H9 (cell line): ENCODE results near the gene TBC1D1. TPM values are rescaled to one million over a fixed set of nuclear protein-coding genes. Genes with fewer than 3 reads are reported as not detected.

Experiments
- DNase-seq: peaks from one replicate; pipeline ENCODE4 v3.0.0-alpha.2; 2017
- H2AFZ ChIP-seq: one replicate; pipeline ENCODE4 v1.6.1; 2013; ENCODE audit warnings: mild to moderate bottlenecking, low read length, control low read depth, moderate library complexity
- H2AK5ac ChIP-seq: 2 replicates; pipeline ENCODE4 v1.6.1; 2013; ENCODE audit warnings: low read length, control low read depth, mixed read lengths; ENCODE audit not compliant: insufficient read length
- H2BK120ac ChIP-seq: one replicate; pipeline ENCODE4 v1.6.1; 2013; ENCODE audit warnings: low read depth, mild to moderate bottlenecking, low read length, control low read depth, inconsistent platforms; ENCODE audit not compliant: poor library complexity, severe bottlenecking
- H2BK12ac ChIP-seq: 2 replicates; pipeline ENCODE4 v1.6.1; 2013; ENCODE audit warnings: low read length, control low read depth, mixed read lengths, low read depth; ENCODE audit not compliant: insufficient read length
- H2BK15ac ChIP-seq: 2 replicates; pipeline ENCODE4 v1.6.1; 2013; ENCODE audit warnings: low read depth, low read length, control low read depth
- H2BK20ac ChIP-seq: one replicate; pipeline ENCODE4 v1.6.1; 2013; ENCODE audit warnings: low read depth, mild to moderate bottlenecking, low read length, control low read depth, inconsistent platforms; ENCODE audit not compliant: poor library complexity, severe bottlenecking
- H2BK5ac ChIP-seq: 2 replicates; pipeline ENCODE4 v1.6.1; 2013; ENCODE audit warnings: low read length, control low read depth, mixed read lengths; ENCODE audit not compliant: insufficient read length
- H3K14ac ChIP-seq: 2 replicates; pipeline ENCODE4 v1.6.1; 2013; ENCODE audit warnings: low read length, control low read depth; ENCODE audit not compliant: insufficient read depth
- H3K18ac ChIP-seq: 2 replicates; pipeline ENCODE4 v1.6.1; 2013; ENCODE audit warnings: low read depth, mild to moderate bottlenecking, mixed read lengths, low read length, control low read depth; ENCODE audit not compliant: insufficient read length
- H3K23ac ChIP-seq: 2 replicates; pipeline ENCODE4 v1.6.1; 2013; ENCODE audit warnings: low read length, control low read depth, mixed read lengths, low read depth; ENCODE audit not compliant: insufficient read length
- H3K23me2 ChIP-seq: 2 replicates; pipeline ENCODE4 v1.6.1; 2013; ENCODE audit warnings: low read depth, mild to moderate bottlenecking, mixed read lengths, low read length, control low read depth; ENCODE audit not compliant: insufficient read length, poor library complexity, severe bottlenecking
- H3K27ac ChIP-seq: 2 replicates; pipeline ENCODE4 v1.5.1; 2013; ENCODE audit warnings: low read length, control low read depth, mixed read lengths, low read depth; ENCODE audit not compliant: insufficient read length
- H3K27me3 ChIP-seq: 2 replicates; pipeline ENCODE4 v1.6.1; 2013; ENCODE audit warnings: low read length, control low read depth, inconsistent platforms; ENCODE audit not compliant: insufficient read depth
- H3K4ac ChIP-seq: 2 replicates; pipeline ENCODE4 v1.6.1; 2013; ENCODE audit warnings: low read depth, mild to moderate bottlenecking, control low read depth, inconsistent platforms, low read length, moderate library complexity
- H3K4me1 ChIP-seq: 2 replicates; pipeline ENCODE4 v1.6.1; 2013; ENCODE audit warnings: low read length, control low read depth, inconsistent platforms; ENCODE audit not compliant: insufficient read depth
- H3K4me2 ChIP-seq: 2 replicates; pipeline ENCODE4 v1.6.1; 2013; ENCODE audit warnings: low read length, control low read depth, mixed read lengths; ENCODE audit not compliant: insufficient read length, insufficient read depth
- H3K56ac ChIP-seq: 2 replicates; pipeline ENCODE4 v1.6.1; 2013; ENCODE audit warnings: low read depth, mild to moderate bottlenecking, mixed read lengths, low read length, control low read depth; ENCODE audit not compliant: insufficient read length
- H3K79me1 ChIP-seq: 2 replicates; pipeline ENCODE4 v1.6.1; 2013; ENCODE audit warnings: low read depth, mild to moderate bottlenecking, moderate library complexity, low read length, control low read depth, inconsistent platforms; ENCODE audit not compliant: insufficient read depth, poor library complexity, severe bottlenecking
- H3K79me2 ChIP-seq: 2 replicates; pipeline ENCODE4 v1.6.1; 2013; ENCODE audit warnings: low read length, control low read depth, inconsistent platforms; ENCODE audit not compliant: insufficient read depth
- H3K9ac ChIP-seq: 2 replicates; pipeline ENCODE4 v1.6.1; 2013; ENCODE audit warnings: low read length, control low read depth, mixed read lengths; ENCODE audit not compliant: insufficient read length; ENCODE audit errors: extremely low read depth
- H3K9me3 ChIP-seq: one replicate; pipeline ENCODE4 v1.6.1; 2013; ENCODE audit warnings: low read depth, low read length, inconsistent platforms; ENCODE audit not compliant: control insufficient read depth
- H3T11ph ChIP-seq: one replicate; pipeline ENCODE4 v1.6.1; 2013; ENCODE audit warnings: mild to moderate bottlenecking, low read length, control low read depth, inconsistent platforms
- H4K20me1 ChIP-seq: one replicate; pipeline ENCODE4 v1.6.1; 2013; ENCODE audit not compliant: control insufficient read depth, insufficient read length, insufficient read depth
- H4K5ac ChIP-seq: 2 replicates; pipeline ENCODE4 v1.6.1; 2013; ENCODE audit warnings: low read depth, mild to moderate bottlenecking, mixed read lengths, low read length, control low read depth; ENCODE audit not compliant: insufficient read length
- H4K8ac ChIP-seq: replicated peaks from 2 replicates; pipeline ENCODE4 v1.6.1; 2013; ENCODE audit warnings: low read length, control low read depth, mixed read lengths, low read depth; ENCODE audit not compliant: insufficient read length
- H4K91ac ChIP-seq: 2 replicates; pipeline ENCODE4 v1.6.1; 2013; ENCODE audit warnings: low read depth, mild to moderate bottlenecking, moderate library complexity, mixed read lengths, low read length, control low read depth; ENCODE audit not compliant: insufficient read length
- H3K27ac Mint-ChIP-seq, 3 experiments: 2 replicates in 2 of 3; 3 replicates in 1 of 3; pipeline ENCODE4 v1.8.0; 2020 to 2021; ENCODE audit warnings: mixed read lengths in 3 of 3, mild to moderate bottlenecking in 1 of 3, moderate library complexity in 1 of 3
- H3K27me3 Mint-ChIP-seq: 2 replicates; pipeline ENCODE4 v1.8.0; 2021; ENCODE audit warnings: low read depth, mild to moderate bottlenecking, moderate library complexity, mixed read lengths
- H3K36me3 Mint-ChIP-seq, 3 experiments: 2 replicates in 2 of 3; 3 replicates in 1 of 3; pipeline ENCODE4 v1.8.0; 2020 to 2021; ENCODE audit warnings: low read depth in 3 of 3, mixed read lengths in 3 of 3; ENCODE audit not compliant: insufficient read depth in 1 of 3
- H3K4me1 Mint-ChIP-seq, 2 experiments: 2 replicates each; pipeline ENCODE4 v1.8.0; 2020; ENCODE audit warnings: mixed read lengths in 2 of 2
- H3K4me3 Mint-ChIP-seq, 2 experiments: 2 replicates in 1 of 2; 3 replicates in 1 of 2; pipeline ENCODE4 v1.8.0; 2020 to 2021; ENCODE audit warnings: mild to moderate bottlenecking in 2 of 2, mixed read lengths in 2 of 2, moderate library complexity in 1 of 2
- H3K9me3 Mint-ChIP-seq, 2 experiments: 2 replicates in 1 of 2; 3 replicates in 1 of 2; pipeline ENCODE4 v1.8.0; 2020; ENCODE audit warnings: mild to moderate bottlenecking in 2 of 2, mixed read lengths in 2 of 2, moderate library complexity in 1 of 2
- CTCF ChIP-seq: fragments of 200-600 bp; sonication (generic); conservative IDR thresholded peaks from 3 replicates; pipeline ENCODE4 v1.8.0; 2021; ENCODE audit warnings: antibody characterized with exemption, mild to moderate bottlenecking
- WGBS: extraction: QIAGEN DNeasy Blood & Tissue Kit; methylation state at CpG from one replicate; pipeline ENCODE4 v1.1.7; 2013; ENCODE audit warnings: missing lambda C conversion rate, low lambda C conversion rate, mixed read lengths; ENCODE audit not compliant: insufficient read length; ENCODE audit errors: extremely low coverage; 5-methylcytosine and 5-hydroxymethylcytosine counted together
- total RNA-seq: library from RNA; stranded (reverse); gene quantifications from 2 replicates; pipeline ENCODE4 v1.2.1, GENCODE V29; 2021

Gene TBC1D1
- total RNA-seq, 1 experiment from 2014 or later: 109 TPM

GRCh38 chr4:37983951-37984350, 93.1 kb downstream of the TBC1D1 start:
- Histone ChIP-seq H4K20me1 (no peaks in the 10 kb centered on the region), H3K23me2 (no peaks in the 10 kb centered on the region), H4K5ac (no peak overlapping the region), H4K91ac (no peak overlapping the region), H3K79me2 (peaks cover 3% of the 10 kb centered on the region; the same call in 1 of the 2 replicates), H2AFZ (no peak overlapping the region), H3K4me2 (no peak overlapping the region), H3K4ac (no peak overlapping the region), H2BK5ac (no peak overlapping the region), H3K9ac (no peak overlapping the region), H2BK15ac (no peak overlapping the region), H3K14ac (no peak overlapping the region), H3K18ac (no peak overlapping the region), H3K56ac (no peak overlapping the region), H3K79me1 (no peaks in the 10 kb centered on the region), H2BK20ac (no peak overlapping the region), H2BK120ac (no peak overlapping the region), H3K4me1 (peaks cover 14% of the 10 kb centered on the region; the same call in 1 of the 2 replicates), H3K9me3 (no peaks in the 10 kb centered on the region), H4K8ac (no peak overlapping the region), H2BK12ac (no peak overlapping the region), H3T11ph (no peak overlapping the region), H3K23ac (no peak overlapping the region), H2AK5ac (no peak overlapping the region), H3K27me3 (no peaks in the 10 kb centered on the region), H3K27ac (no peak overlapping the region)
- Mint-ChIP-seq H3K4me1 (peaks cover 45 to 64% of the 10 kb centered on the region in 2 experiments), H3K9me3 (no peaks in the 10 kb centered on the region), H3K27ac (no peak overlapping the region), H3K36me3 (no peaks in the 10 kb centered on the region; a peak in 1 of 7 replicates), H3K27me3 (no peaks in the 10 kb centered on the region), H3K4me3 (no peak overlapping the region)
- WGBS: no CpG with 5 or more reads among the region's 1 CpG
- TF ChIP-seq CTCF: no peak
- DNase-seq: no peak
